Vagina (tissue), 2 donors: Measurements from ENCODE around the gene TTC4.

Experiments
- CTCF ChIP-seq, 3 experiments: fragments of 450-650 bp in 2 of 3; fragments of 200-600 bp in 1 of 3; sonication (generic) in 1 of 3; IDR thresholded peaks; one replicate each; pipeline ENCODE4 v1.5.1; 2017 to 2019; ENCODE audit warnings: antibody characterized with exemption in 3 of 3, mild to moderate bottlenecking in 2 of 3, moderate library complexity in 2 of 3
- POLR2A ChIP-seq, 2 donors: fragments of 450-650 bp; IDR thresholded peaks; one replicate each; pipeline ENCODE4 v1.6.1; 2017; ENCODE audit warnings: antibody characterized with exemption in 2 of 2, mild to moderate bottlenecking in 2 of 2, moderate library complexity in 2 of 2
- POLR2AphosphoS5 ChIP-seq, 2 donors: sonication (generic); formaldehyde crosslinking; IDR thresholded peaks; one replicate each; pipeline ENCODE4 v1.9.0; 2017; ENCODE audit warnings: antibody characterized with exemption in 2 of 2, mild to moderate bottlenecking in 2 of 2, low read depth in 1 of 2; ENCODE audit not compliant: insufficient read depth in 1 of 2

- TF ChIP-seq CTCF (IDR thresholded peaks at IDR 0.05), result no peak
- no peak for TF ChIP-seq POLR2A (IDR thresholded peaks at IDR 0.05)
- TF ChIP-seq POLR2AphosphoS5 (IDR thresholded peaks at IDR 0.05; ENCODE audit: insufficient read depth in 1 of 2, low read depth in 1 of 2), result no peak
Measured at GRCh38 chr1:54701066-54701465, 14.6 kb upstream of the TTC4 start.
